DND-41 (cell line): Measurements from ENCODE around the gene DNM2.

ENCODE experiments used
- ATAC-seq: fragments of 200-7000 bp; cut with Tn5 transposase; 3 replicates; pipeline ENCODE4 v1.9.1; 2021; ENCODE audit warnings: low read depth; ENCODE audit not compliant: insufficient read depth
- DNase-seq: peaks from one replicate; pipeline ENCODE4 v3.0.0-alpha.2; 2020
- H2AFZ ChIP-seq: 2 replicates; pipeline ENCODE4 v1.6.0; 2012; ENCODE audit warnings: low read depth, low read length
- H3K27ac ChIP-seq: 2 replicates; pipeline ENCODE4 v1.5.1; 2012; ENCODE audit warnings: low read length, inconsistent platforms
- H3K27me3 ChIP-seq: fragments of 200-600 bp; sonication (generic); 2 replicates; pipeline ENCODE4 v1.6.0; 2012; ENCODE audit warnings: low read length, mild to moderate bottlenecking, inconsistent platforms; ENCODE audit not compliant: insufficient read depth, poor library complexity
- H3K36me3 ChIP-seq: 2 replicates; pipeline ENCODE4 v1.5.1; 2012; ENCODE audit warnings: low read length, inconsistent platforms; ENCODE audit not compliant: insufficient read depth
- H3K4me1 ChIP-seq: 2 replicates; pipeline ENCODE4 v1.5.1; 2012; ENCODE audit warnings: mild to moderate bottlenecking, low read length; ENCODE audit not compliant: insufficient read depth
- H3K4me2 ChIP-seq: 2 replicates; pipeline ENCODE4 v1.6.0; 2012; ENCODE audit warnings: mild to moderate bottlenecking, moderate library complexity, low read length, inconsistent platforms; ENCODE audit not compliant: insufficient read depth
- H3K4me3 ChIP-seq, 2 experiments: fragments of 200-600 bp in 1 of 2; shearing (Covaris generic) in 1 of 2; 2 replicates each; pipeline ENCODE4 v1.5.1; 2012 to 2016; ENCODE audit warnings: inconsistent platforms in 2 of 2, low read length in 2 of 2, mild to moderate bottlenecking in 2 of 2, low read depth in 1 of 2, moderate library complexity in 1 of 2
- H3K79me2 ChIP-seq: 2 replicates; pipeline ENCODE4 v1.6.0; 2012; ENCODE audit warnings: low read length, inconsistent platforms; ENCODE audit not compliant: insufficient read depth
- H3K9ac ChIP-seq: 2 replicates; pipeline ENCODE4 v1.6.0; 2012; ENCODE audit warnings: low read depth, mild to moderate bottlenecking, inconsistent platforms, low read length, moderate library complexity
- H3K9me3 ChIP-seq: 2 replicates; pipeline ENCODE4 v1.5.1; 2012; ENCODE audit warnings: low read length, moderate library complexity, mild to moderate bottlenecking, inconsistent platforms; ENCODE audit not compliant: insufficient read depth, severe bottlenecking
- H4K20me1 ChIP-seq: 2 replicates; pipeline ENCODE4 v1.6.0; 2012; ENCODE audit warnings: low read length; ENCODE audit not compliant: insufficient read depth
- CTCF ChIP-seq: IDR thresholded peaks from 2 replicates; pipeline ENCODE4 v1.5.1; 2012; ENCODE audit warnings: borderline replicate concordance, low read length, moderate library complexity, mild to moderate bottlenecking; ENCODE audit not compliant: poor library complexity, severe bottlenecking; ENCODE audit errors: extremely low read depth
- EZH2 ChIP-seq: IDR thresholded peaks from 3 replicates; pipeline ENCODE4 v1.6.1; 2012; ENCODE audit warnings: borderline replicate concordance, low read depth, mild to moderate bottlenecking, moderate library complexity, low read length, inconsistent platforms; ENCODE audit not compliant: severe bottlenecking

DNM2 gene

GRCh38 chr19:10685210-10685609, 32.7 kb upstream of the DNM2 start:
- peaks cover 80% of the 10 kb centered on the region for H3K79me2 ChIP-seq
- H2AFZ ChIP-seq, result no peak overlapping the region
- H3K9me3 ChIP-seq, result no peaks in the 10 kb centered on the region
- peaks cover 93% of the 10 kb centered on the region for H4K20me1 ChIP-seq
- no peak overlapping the region for H3K9ac ChIP-seq
- no peaks in the 10 kb centered on the region for H3K4me1 ChIP-seq
- no peak for TF ChIP-seq EZH2
- no peak for TF ChIP-seq CTCF
- peaks cover 100% of the 10 kb centered on the region for H3K36me3 ChIP-seq
- H3K27me3 ChIP-seq, result no peaks in the 10 kb centered on the region
- H3K4me2 ChIP-seq, result no peak overlapping the region
- no peak overlapping the region for H3K4me3 ChIP-seq
- DNase-seq, result no peak
- no peak overlapping the region for H3K27ac ChIP-seq
- ATAC-seq, result no peak

- H3K27ac ChIP-seq, result no peak overlapping the region
- H3K27me3 ChIP-seq, result no peaks in the 10 kb centered on the region
- DNase-seq, result no peak
- no peak overlapping the region for H2AFZ ChIP-seq
- TF ChIP-seq CTCF (no peak), EZH2 (no peak)
- H4K20me1 ChIP-seq, result peaks cover 94% of the 10 kb centered on the region
- H3K36me3 ChIP-seq, result peaks cover 100% of the 10 kb centered on the region
- no peaks in the 10 kb centered on the region for H3K9me3 ChIP-seq
- H3K4me3 ChIP-seq, result no peak overlapping the region
- no peak overlapping the region for H3K4me2 ChIP-seq
- H3K9ac ChIP-seq, result no peak overlapping the region
- peaks cover 71% of the 10 kb centered on the region for H3K79me2 ChIP-seq
- no peak for ATAC-seq
- no peaks in the 10 kb centered on the region for H3K4me1 ChIP-seq
Measured at GRCh38 chr19:10686193-10686592, 31.7 kb upstream of the DNM2 start.

- Histone ChIP-seq H4K20me1 (peaks cover 94% of the 10 kb centered on the region), H3K79me2 (peaks cover 66% of the 10 kb centered on the region), H3K27ac (no peak overlapping the region), H3K4me1 (no peaks in the 10 kb centered on the region), H3K27me3 (no peaks in the 10 kb centered on the region), H3K9me3 (no peaks in the 10 kb centered on the region), H3K4me3 (no peak overlapping the region), H2AFZ (no peak overlapping the region), H3K36me3 (peaks cover 100% of the 10 kb centered on the region), H3K9ac (no peak overlapping the region), H3K4me2 (no peak overlapping the region)
- TF ChIP-seq EZH2 (no peak), CTCF (no peak)
- DNase-seq (no peak), ATAC-seq (no peak)
Measured at GRCh38 chr19:10686661-10687517, 31.0 kb upstream of the DNM2 start.
